ENCODE data around the gene ATP2A2.

DNA sequence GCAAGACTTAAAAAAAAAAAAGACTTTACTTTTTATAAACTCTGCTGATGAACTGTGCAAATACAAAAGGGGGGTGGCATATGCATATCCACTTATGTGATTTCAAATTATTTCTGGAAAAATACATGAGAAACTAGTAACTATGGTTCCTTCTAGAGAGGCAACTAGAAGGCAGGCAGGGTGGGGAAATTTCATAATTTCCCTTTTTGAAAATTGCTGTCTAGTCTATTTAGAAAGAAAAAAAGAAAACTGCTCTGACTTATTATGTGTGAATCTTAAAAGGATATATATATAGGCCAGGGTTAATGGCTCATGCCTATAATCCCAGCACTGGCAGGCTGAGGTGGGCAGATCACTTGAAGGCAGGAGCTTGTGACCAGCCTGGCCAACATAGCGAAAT lies 80.2 kb downstream of the ATP2A2 start:
- TF ChIP-seq EZH2 (IDR thresholded peaks at IDR 0.05), result no peak
- TF ChIP-seq, protein P1, sequence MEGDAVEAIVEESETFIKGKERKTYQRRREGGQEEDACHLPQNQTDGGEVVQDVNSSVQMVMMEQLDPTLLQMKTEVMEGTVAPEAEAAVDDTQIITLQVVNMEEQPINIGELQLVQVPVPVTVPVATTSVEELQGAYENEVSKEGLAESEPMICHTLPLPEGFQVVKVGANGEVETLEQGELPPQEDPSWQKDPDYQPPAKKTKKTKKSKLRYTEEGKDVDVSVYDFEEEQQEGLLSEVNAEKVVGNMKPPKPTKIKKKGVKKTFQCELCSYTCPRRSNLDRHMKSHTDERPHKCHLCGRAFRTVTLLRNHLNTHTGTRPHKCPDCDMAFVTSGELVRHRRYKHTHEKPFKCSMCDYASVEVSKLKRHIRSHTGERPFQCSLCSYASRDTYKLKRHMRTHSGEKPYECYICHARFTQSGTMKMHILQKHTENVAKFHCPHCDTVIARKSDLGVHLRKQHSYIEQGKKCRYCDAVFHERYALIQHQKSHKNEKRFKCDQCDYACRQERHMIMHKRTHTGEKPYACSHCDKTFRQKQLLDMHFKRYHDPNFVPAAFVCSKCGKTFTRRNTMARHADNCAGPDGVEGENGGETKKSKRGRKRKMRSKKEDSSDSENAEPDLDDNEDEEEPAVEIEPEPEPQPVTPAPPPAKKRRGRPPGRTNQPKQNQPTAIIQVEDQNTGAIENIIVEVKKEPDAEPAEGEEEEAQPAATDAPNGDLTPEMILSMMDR (IDR thresholded peaks at IDR 0.05), result no peak
- TF ChIP-seq EZH2phosphoT487 (IDR thresholded peaks at IDR 0.05), result no peak

Data from neural progenitor cell (in vitro differentiated cells).